ENCODE measurements around the gene AHRR. TPM values are rescaled to one million over a fixed set of nuclear protein-coding genes. Genes with fewer than 3 reads are reported as not detected.
A peak's percentile ranks its signal among the peaks of the same experiment; 100 is the strongest.

The AHRR gene
- total RNA-seq, 6 experiments from 2014 or later, result 0.06 to 0.81 (median 0.43) TPM

GRCh38 chr5:425714-426113 lies 104.2 kb downstream of the AHRR start:
- TF ChIP-seq POLR2A (IDR thresholded peaks at IDR 0.05), result no peak
- peak in 1 of 4 donors; percentile 6 for TF ChIP-seq CTCF (IDR thresholded peaks at IDR 0.05)
- ATAC-seq (no peak), DNase-seq (no peak)
- Histone ChIP-seq H3K27ac (no peak overlapping the region), H3K4me1 (no peaks in the 10 kb centered on the region), H3K4me3 (no peak overlapping the region), H3K36me3 (no peaks in the 10 kb centered on the region), H3K27me3 (no peaks in the 10 kb centered on the region), H3K9me3 (no peaks in the 10 kb centered on the region)
- intact Hi-C loops (cut with DNase I), result no loop called here
- 21% methylated on average over 4 of the region's 5 CpGs for WGBS (ENCODE audit: insufficient coverage, low coverage, low lambda C conversion rate, missing lambda C conversion rate)

- intact Hi-C loops (cut with DNase I), result no loop called here
- H3K36me3 ChIP-seq, result no peaks in the 10 kb centered on the region
- DNase-seq (no peak), ATAC-seq (no peak)
- H3K27me3 ChIP-seq, result no peaks in the 10 kb centered on the region
- no peak for TF ChIP-seq POLR2A (IDR thresholded peaks at IDR 0.05)
- no peak for TF ChIP-seq CTCF (IDR thresholded peaks at IDR 0.05)
- H3K9me3 ChIP-seq, result no peaks in the 10 kb centered on the region
- 44% methylated on average over 3 of the region's 3 CpGs for WGBS (ENCODE audit: insufficient coverage, low coverage, low lambda C conversion rate, missing lambda C conversion rate)
- H3K4me3 ChIP-seq, result no peak overlapping the region
- H3K27ac ChIP-seq, result no peak overlapping the region
- H3K4me1 ChIP-seq, result no peaks in the 10 kb centered on the region
Observed at GRCh38 chr5:426392-426976, 105.0 kb downstream of the AHRR start.

DNA sequence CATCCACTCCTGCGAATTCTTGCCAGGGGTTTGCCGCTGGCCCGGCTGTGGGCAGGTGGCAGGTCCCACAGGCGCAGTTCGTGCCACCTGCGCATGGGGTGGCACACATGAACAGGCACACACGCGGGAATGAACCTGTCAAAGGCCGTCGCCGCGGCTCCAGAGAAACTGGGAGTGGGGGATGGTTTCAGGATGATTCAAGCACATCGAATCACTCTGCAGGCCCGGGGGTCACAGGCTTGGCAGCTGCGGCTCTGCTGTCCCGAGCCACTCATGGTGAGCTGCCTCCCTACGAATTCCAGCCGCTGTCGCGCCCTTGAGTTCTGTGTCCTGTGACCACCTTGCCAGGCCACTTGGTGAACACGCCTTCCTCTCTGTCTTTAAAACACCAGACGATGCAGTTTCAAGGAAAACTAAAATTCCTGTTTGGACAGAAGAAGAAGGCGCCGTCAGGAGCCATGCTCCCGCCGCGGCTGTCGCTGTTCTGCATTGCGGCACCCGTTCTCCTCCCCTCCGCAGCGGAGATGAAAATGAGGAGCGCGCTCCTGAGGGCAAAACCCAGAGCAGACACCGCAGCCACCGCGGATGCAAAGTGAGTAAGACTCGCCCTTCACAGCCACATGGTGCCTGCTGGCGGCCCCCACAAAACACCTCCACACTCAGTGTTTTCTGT lies 106.0 kb downstream of the AHRR start:
- WGBS (ENCODE audit: insufficient coverage, low coverage, low lambda C conversion rate, missing lambda C conversion rate), result 88% methylated on average over 23 of the region's 39 CpGs
- Histone ChIP-seq H3K36me3 (no peaks in the 10 kb centered on the region), H3K9me3 (no peaks in the 10 kb centered on the region), H3K4me1 (no peaks in the 10 kb centered on the region), H3K27ac (no peak overlapping the region), H3K4me3 (no peak overlapping the region), H3K27me3 (no peaks in the 10 kb centered on the region)
- intact Hi-C loops (cut with DNase I), result no loop called here
- DNase-seq, result no peak
- TF ChIP-seq POLR2A (IDR thresholded peaks at IDR 0.05) (no peak), CTCF (IDR thresholded peaks at IDR 0.05) (no peak)
- no peak for ATAC-seq

GRCh38 chr5:428219-428618 lies 106.7 kb downstream of the AHRR start:
- no peaks in the 10 kb centered on the region for H3K27me3 ChIP-seq
- no peaks in the 10 kb centered on the region for H3K9me3 ChIP-seq
- ATAC-seq (no peak), DNase-seq (no peak)
- no peak overlapping the region for H3K27ac ChIP-seq
- H3K36me3 ChIP-seq, result no peaks in the 10 kb centered on the region
- TF ChIP-seq CTCF (IDR thresholded peaks at IDR 0.05), result no peak
- no peak for TF ChIP-seq POLR2A (IDR thresholded peaks at IDR 0.05)
- no peak overlapping the region for H3K4me3 ChIP-seq
- 88% methylated on average over 6 of the region's 11 CpGs for WGBS (ENCODE audit: insufficient coverage, low coverage, low lambda C conversion rate, missing lambda C conversion rate)
- intact Hi-C loops (cut with DNase I), result no loop called here
- H3K4me1 ChIP-seq, result no peaks in the 10 kb centered on the region
